Tibial nerve (tissue), 4 donors: ENCODE results near the gene SLC38A10.

ENCODE experiments used
- EP300 ChIP-seq, 2 donors: sonication (generic); formaldehyde crosslinking; IDR thresholded peaks; one replicate each; pipeline ENCODE4 v1.6.1; 2017; ENCODE audit warnings: antibody characterized with exemption in 2 of 2, mild to moderate bottlenecking in 1 of 2
- TF ChIP-seq, protein P1 (sequence below), 5 experiments: fragments of 200-600 bp in 3 of 5; fragments of 450-650 bp in 2 of 5; sonication (generic) in 3 of 5; IDR thresholded peaks; one replicate each; pipeline ENCODE4 v1.5.1; 2016 to 2019; ENCODE audit warnings: antibody characterized with exemption in 5 of 5, mild to moderate bottlenecking in 3 of 5, moderate library complexity in 2 of 5

DNA sequence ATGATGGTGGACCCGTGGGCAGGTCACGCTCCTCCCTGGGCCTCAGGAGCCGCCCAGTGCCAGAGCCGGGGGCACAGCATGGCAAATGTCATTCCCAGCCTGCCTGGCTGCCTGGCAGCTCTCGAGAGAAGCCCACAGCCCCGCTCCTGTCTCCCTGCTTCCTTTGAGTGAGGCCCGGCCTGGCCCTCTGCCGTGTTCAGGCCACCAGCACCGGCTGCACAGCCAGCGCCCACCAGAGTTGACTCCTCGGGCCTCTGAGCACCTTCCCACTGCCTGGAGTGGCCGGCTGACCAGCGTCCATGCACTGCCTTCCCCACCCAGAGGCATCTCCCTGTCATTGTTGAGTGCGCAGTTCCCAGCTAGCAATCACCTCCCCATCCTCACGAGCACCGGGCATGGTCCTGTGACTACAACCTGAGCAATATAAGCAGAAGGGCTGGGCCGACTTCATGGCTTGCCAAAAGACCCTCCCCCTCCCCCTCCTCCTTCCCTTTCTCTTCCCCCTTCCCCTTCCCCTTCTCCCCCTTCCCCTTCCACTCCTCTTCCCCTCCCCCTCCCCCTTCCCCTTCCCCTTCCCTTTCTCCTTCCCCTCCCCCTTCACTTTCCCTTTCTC lies 11.9 kb upstream of the SLC38A10 start:
- TF ChIP-seq, protein P1, sequence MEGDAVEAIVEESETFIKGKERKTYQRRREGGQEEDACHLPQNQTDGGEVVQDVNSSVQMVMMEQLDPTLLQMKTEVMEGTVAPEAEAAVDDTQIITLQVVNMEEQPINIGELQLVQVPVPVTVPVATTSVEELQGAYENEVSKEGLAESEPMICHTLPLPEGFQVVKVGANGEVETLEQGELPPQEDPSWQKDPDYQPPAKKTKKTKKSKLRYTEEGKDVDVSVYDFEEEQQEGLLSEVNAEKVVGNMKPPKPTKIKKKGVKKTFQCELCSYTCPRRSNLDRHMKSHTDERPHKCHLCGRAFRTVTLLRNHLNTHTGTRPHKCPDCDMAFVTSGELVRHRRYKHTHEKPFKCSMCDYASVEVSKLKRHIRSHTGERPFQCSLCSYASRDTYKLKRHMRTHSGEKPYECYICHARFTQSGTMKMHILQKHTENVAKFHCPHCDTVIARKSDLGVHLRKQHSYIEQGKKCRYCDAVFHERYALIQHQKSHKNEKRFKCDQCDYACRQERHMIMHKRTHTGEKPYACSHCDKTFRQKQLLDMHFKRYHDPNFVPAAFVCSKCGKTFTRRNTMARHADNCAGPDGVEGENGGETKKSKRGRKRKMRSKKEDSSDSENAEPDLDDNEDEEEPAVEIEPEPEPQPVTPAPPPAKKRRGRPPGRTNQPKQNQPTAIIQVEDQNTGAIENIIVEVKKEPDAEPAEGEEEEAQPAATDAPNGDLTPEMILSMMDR (IDR thresholded peaks at IDR 0.05) = no peak
- TF ChIP-seq EP300 (IDR thresholded peaks at IDR 0.05) = no peak
